NB4 (cell line): Measurements from ENCODE around the gene GLRX.

Experiments
- DNase-seq: peaks from one replicate; pipeline ENCODE4 v3.0.0; 2010; ENCODE audit warnings: low read depth
- H3K4me3 ChIP-seq: one replicate; pipeline ENCODE4 v1.5.1; 2011; ENCODE audit warnings: mild to moderate bottlenecking, low read depth, low read length, moderate library complexity
- MAX ChIP-seq: IDR thresholded peaks from 2 replicates; pipeline ENCODE4 v1.6.1; 2011; ENCODE audit warnings: low read depth, low read length
- MYC ChIP-seq: IDR thresholded peaks from 2 replicates; pipeline ENCODE4 v1.6.1; 2011; ENCODE audit warnings: low read depth, low read length
- POLR2A ChIP-seq: IDR thresholded peaks from 2 replicates; pipeline ENCODE4 v1.6.1; 2011; ENCODE audit warnings: mild to moderate bottlenecking; ENCODE audit not compliant: insufficient read length; ENCODE audit errors: extremely low read depth
- TF ChIP-seq, protein P1 (sequence below): IDR thresholded peaks from one replicate; pipeline ENCODE4 v1.5.1; 2012; ENCODE audit warnings: low read depth, low read length

Gene GLRX

GRCh38 chr5:95847261-95847592 lies 24.7 kb upstream of the GLRX start:
- DNase-seq, result no peak
- no peak for TF ChIP-seq MAX
- TF ChIP-seq, protein P1, sequence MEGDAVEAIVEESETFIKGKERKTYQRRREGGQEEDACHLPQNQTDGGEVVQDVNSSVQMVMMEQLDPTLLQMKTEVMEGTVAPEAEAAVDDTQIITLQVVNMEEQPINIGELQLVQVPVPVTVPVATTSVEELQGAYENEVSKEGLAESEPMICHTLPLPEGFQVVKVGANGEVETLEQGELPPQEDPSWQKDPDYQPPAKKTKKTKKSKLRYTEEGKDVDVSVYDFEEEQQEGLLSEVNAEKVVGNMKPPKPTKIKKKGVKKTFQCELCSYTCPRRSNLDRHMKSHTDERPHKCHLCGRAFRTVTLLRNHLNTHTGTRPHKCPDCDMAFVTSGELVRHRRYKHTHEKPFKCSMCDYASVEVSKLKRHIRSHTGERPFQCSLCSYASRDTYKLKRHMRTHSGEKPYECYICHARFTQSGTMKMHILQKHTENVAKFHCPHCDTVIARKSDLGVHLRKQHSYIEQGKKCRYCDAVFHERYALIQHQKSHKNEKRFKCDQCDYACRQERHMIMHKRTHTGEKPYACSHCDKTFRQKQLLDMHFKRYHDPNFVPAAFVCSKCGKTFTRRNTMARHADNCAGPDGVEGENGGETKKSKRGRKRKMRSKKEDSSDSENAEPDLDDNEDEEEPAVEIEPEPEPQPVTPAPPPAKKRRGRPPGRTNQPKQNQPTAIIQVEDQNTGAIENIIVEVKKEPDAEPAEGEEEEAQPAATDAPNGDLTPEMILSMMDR, result no peak
- TF ChIP-seq POLR2A, result no peak
- no peak for TF ChIP-seq MYC
- H3K4me3 ChIP-seq, result no peak overlapping the region

- TF ChIP-seq, protein P1, result peak; percentile 84
- TF ChIP-seq MAX (peak; percentile 55), POLR2A (no peak), MYC (no peak)
- DNase-seq, result peak; percentile 77
- H3K4me3 ChIP-seq, result no peak overlapping the region
Measured at GRCh38 chr5:95846554-95847260, 24.2 kb upstream of the GLRX start.

DNA sequence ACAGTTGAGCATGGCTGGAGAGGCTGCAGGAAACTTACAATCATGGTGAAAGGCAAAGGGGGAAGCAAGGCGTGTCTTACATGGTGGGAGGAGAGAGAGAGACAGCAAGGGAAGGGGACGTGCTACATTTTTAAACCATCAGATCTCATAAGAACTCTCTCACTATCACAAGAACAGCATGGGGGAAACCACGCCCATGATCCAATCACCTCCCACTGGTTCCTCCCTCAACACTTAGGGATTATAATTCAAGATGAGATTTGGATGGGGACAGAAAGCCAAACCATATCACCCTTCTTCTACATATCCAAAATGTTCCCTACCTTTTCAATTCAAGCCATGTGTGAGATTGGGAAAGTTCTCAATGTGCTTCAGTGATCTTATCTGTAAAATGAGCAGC lies 22.9 kb upstream of the GLRX start:
- no peak for TF ChIP-seq POLR2A
- TF ChIP-seq, protein P1, result no peak
- no peak for TF ChIP-seq MYC
- no peak for TF ChIP-seq MAX
- DNase-seq, result no peak

DNA sequence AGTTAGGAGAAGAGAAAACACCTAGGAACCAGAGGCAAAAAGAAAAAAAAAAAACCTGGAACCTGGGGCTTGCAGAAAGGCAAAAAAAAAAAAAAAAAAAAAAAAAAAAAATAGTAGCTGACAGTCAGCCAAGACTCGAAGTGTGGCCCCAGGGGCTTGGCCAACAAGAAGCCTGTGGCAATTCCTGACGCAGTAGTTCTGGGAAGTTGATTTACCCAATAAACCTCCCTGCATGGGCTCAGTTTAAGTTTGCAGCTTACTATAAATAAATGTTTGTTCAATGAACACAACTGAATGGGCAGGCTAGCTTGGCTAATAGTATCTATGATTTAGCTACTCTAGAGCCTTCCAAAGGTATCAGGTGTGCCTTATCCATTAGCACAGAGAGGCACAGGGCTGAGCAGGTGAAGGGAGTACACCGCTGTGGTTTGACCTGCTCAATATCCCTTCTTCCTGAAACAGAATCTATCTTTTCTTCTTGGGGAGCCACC lies 21.3 kb upstream of the GLRX start:
- TF ChIP-seq MYC (no peak), MAX (no peak), POLR2A (no peak)
- TF ChIP-seq, protein P1, result no peak
- DNase-seq, result no peak
- no peak overlapping the region for H3K4me3 ChIP-seq

More for the DNA sequence above, 22.9 kb upstream of the GLRX start:
- H3K4me3 ChIP-seq, result no peak overlapping the region

- peak; percentile 94 for DNase-seq
- H3K4me3 ChIP-seq, result no peak overlapping the region
- TF ChIP-seq MAX, result peak; percentile 84
- TF ChIP-seq, protein P1, result peak; percentile 57
- peak; percentile 81 for TF ChIP-seq MYC
- TF ChIP-seq POLR2A, result no peak
Measured at GRCh38 chr5:95842854-95843544, 20.5 kb upstream of the GLRX start.
